Natural killer cell treated with Interleukin-12 subunit alpha and Interleukin-12 subunit beta and Interleukin-15 and Interleukin-18, amount 100 ng/mL, for 72 hours (primary cell): ENCODE data around the gene C1QTNF5. TPM values are rescaled to one million over a fixed set of nuclear protein-coding genes. Genes with fewer than 3 reads are reported as not detected.

Experiments
- ATAC-seq, 2 donors: fragments of 150-1000 bp; cut with Tn5 transposase in 1 of 2; sonication (Bioruptor Pico), chemical (Tn5 transposase) in 1 of 2; 2 replicates each; pipeline ENCODE4 v1.10.0; 2021
- DNase-seq: peaks from one replicate; pipeline ENCODE4 v3.0.0; 2022; ENCODE audit warnings: low spot score
- H3K27ac Mint-ChIP-seq, 2 donors: 1 replicate in 1 of 2; 2 replicates in 1 of 2; pipeline ENCODE4 v1.8.0; 2022; ENCODE audit warnings: mixed read lengths in 2 of 2, mild to moderate bottlenecking in 1 of 2, moderate library complexity in 1 of 2
- H3K27me3 Mint-ChIP-seq, 2 donors: 1 replicate in 1 of 2; 2 replicates in 1 of 2; pipeline ENCODE4 v1.8.0; 2022; ENCODE audit warnings: mixed read lengths in 2 of 2
- H3K36me3 Mint-ChIP-seq: one replicate; pipeline ENCODE4 v1.8.0; 2022; ENCODE audit warnings: mixed read lengths
- H3K4me1 Mint-ChIP-seq, 2 donors: 1 replicate in 1 of 2; 2 replicates in 1 of 2; pipeline ENCODE4 v1.8.0; 2022; ENCODE audit warnings: low read depth in 2 of 2, mixed read lengths in 2 of 2, mild to moderate bottlenecking in 1 of 2
- H3K4me3 Mint-ChIP-seq: one replicate; pipeline ENCODE4 v1.8.0; 2022; ENCODE audit warnings: mixed read lengths
- H3K9me3 Mint-ChIP-seq: 2 replicates; pipeline ENCODE4 v1.8.0; 2022; ENCODE audit warnings: mixed read lengths
- total RNA-seq, 2 donors: library from RNA; stranded (reverse); gene quantifications; one replicate each; pipeline ENCODE4 v1.2.3, GENCODE V29; 2022

Gene C1QTNF5
- total RNA-seq, 2 donors from 2014 or later, result not detected

DNA sequence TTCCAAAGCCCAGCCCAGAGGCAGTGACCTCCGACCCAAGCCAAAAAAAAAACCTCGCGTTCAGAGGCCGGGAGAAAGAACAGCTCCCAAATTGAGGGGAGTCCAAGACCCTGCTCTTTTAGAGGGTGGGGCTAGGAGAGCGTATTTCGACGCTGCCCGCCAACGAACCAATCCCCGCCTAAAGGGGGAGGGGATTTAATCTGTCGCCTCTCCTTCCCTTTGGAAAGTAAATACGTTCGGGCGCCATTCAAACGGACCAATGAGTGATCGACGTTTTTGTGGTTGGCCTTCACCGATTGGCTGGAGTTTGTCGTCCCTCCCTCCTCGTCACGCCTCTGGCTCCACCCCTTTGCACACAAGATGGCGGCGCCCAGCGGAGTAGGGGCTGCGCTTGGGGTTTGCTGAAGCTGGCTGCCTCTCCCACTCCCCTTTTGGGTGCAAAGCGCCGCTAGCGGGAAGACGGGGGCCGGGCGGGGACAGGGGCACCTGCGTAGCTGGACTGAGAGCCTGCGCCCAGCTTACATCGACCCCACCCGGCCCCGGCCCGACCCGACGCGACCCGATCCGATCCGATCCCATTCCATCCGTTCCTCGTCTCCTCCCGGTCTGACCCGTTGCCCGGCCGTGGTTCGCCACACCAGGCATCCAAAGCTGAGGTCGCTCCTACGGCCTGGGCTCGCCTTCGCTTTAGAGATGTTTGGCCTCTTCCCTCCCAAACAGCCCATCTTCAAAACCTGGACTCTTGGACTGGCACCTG lies 6.3 kb downstream of the C1QTNF5 start, which contains the start of gene RNF26:
Gene RNF26 (plus strand): TSS at position 354 of the 757 bp plus-strand sequence. CDS start 596 bp downstream, outside the sequence.
- peak; percentile 94 for DNase-seq
- H3K36me3 Mint-ChIP-seq, result peaks cover 6% of the 10 kb centered on the region
- peaks cover 25 to 30% of the 10 kb centered on the region in 2 donors for H3K4me1 Mint-ChIP-seq
- H3K27me3 Mint-ChIP-seq, result peaks cover 9 to 15% of the 10 kb centered on the region in 2 donors
- H3K27ac Mint-ChIP-seq, result peak within 1 kb of the TSS; percentile 90 to 97
- peak within 1 kb of the TSS; percentile 99 for H3K4me3 Mint-ChIP-seq
- no peaks in the 10 kb centered on the region for H3K9me3 Mint-ChIP-seq
- ATAC-seq, result peak; percentile 94 to 98

DNA sequence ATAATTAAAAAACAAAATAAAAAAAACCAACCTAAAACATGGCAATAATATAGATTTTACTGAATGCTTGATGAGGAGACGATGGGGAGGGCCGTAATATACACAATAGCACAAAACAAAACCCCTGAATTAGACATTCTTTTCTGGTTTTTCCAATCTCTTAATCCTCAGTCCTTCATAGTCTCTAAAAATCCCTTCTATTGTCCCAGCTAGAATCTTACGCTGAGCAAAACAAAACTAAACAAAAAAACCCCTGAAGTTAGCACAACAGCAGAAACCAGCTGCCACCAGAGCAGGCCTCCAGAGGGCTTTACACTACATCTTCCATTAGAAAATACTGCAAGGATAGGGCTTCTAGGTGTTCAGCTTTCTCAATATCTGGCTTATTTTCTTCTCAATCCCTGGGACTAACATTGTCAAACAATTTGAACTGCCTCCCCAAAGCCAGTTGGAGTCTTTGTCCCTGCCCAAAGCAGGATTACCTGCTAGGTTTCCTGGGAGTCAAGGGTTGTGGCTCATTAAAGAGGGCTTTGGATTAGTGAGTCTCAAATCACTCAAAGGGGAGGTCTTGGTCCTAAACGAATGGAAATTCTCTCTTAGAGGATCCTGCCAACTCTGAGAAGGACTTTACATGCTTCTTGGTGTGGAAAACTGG lies 8.4 kb downstream of the C1QTNF5 start:
- ATAC-seq (no peak), DNase-seq (no peak)
- H3K4me1 Mint-ChIP-seq, result peaks cover 20 to 30% of the 10 kb centered on the region in 2 donors
- H3K27me3 Mint-ChIP-seq, result peaks cover 9% of the 10 kb centered on the region in 2 donors
- H3K4me3 Mint-ChIP-seq, result peak overlapping the region; percentile 99
- H3K36me3 Mint-ChIP-seq, result peaks cover 6% of the 10 kb centered on the region
- peak overlapping the region; percentile 90 to 97 for H3K27ac Mint-ChIP-seq
- no peaks in the 10 kb centered on the region for H3K9me3 Mint-ChIP-seq

DNA sequence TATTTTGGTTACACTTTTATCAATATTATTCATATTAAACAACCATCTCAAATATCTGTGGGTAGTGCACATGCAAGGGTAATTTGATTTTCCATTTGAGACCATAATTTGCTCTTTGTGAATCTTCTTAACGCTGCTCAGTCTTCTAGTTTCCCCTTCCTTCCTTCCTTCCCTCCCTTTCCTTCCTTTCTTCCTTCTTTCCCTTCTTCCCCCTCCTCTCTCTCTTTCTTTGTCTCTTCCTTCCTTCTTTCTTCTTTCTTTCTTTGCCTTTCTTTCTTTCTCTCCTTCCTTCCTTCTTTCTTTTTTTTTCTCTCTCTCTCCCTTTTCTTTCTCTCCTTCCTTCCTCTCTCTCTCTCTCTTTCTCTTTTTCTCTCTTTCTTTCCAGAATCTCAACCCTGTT lies 10.4 kb downstream of the C1QTNF5 start:
- no peaks in the 10 kb centered on the region for H3K9me3 Mint-ChIP-seq
- DNase-seq (no peak), ATAC-seq (no peak)
- peaks cover 13 to 22% of the 10 kb centered on the region in 2 donors for H3K4me1 Mint-ChIP-seq
- no peak overlapping the region for H3K27ac Mint-ChIP-seq
- H3K36me3 Mint-ChIP-seq, result peaks cover 6% of the 10 kb centered on the region
- peaks cover 9% of the 10 kb centered on the region in 2 donors for H3K27me3 Mint-ChIP-seq
- no peak overlapping the region for H3K4me3 Mint-ChIP-seq

DNA sequence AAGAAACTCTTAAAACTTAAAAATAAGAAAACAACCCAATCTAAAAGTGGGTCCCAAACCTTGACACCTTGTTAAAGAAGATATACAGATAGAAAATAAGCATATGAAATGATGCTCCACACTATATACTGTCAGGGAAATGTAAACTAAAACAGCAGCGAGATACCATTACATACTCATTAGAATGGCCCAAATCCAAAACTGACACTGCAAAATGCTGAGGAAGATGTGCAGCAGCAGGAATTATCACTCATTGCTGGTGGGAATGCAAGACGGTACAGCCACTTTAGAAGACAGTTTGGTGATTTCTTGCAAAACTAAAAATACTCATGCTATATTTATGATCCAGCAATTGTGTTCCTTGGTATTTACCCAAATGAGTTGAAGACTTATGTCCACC lies 11.4 kb downstream of the C1QTNF5 start:
- H3K4me3 Mint-ChIP-seq, result no peak overlapping the region
- no peaks in the 10 kb centered on the region for H3K36me3 Mint-ChIP-seq
- H3K27ac Mint-ChIP-seq, result no peak overlapping the region
- DNase-seq (no peak), ATAC-seq (no peak)
- H3K9me3 Mint-ChIP-seq, result no peaks in the 10 kb centered on the region
- peaks cover 9% of the 10 kb centered on the region in 2 donors for H3K27me3 Mint-ChIP-seq
- H3K4me1 Mint-ChIP-seq, result peaks cover 7 to 14% of the 10 kb centered on the region in 2 donors

GRCh38 chr11:119324189-119324588 lies 16.5 kb downstream of the C1QTNF5 start:
- H3K4me3 Mint-ChIP-seq, result no peak overlapping the region
- H3K27me3 Mint-ChIP-seq, result peaks cover 6 to 9% of the 10 kb centered on the region in 2 donors
- DNase-seq (no peak), ATAC-seq (no peak)
- H3K36me3 Mint-ChIP-seq, result no peaks in the 10 kb centered on the region
- H3K4me1 Mint-ChIP-seq, result peaks cover 7 to 21% of the 10 kb centered on the region in 2 donors
- no peaks in the 10 kb centered on the region for H3K9me3 Mint-ChIP-seq
- no peak overlapping the region for H3K27ac Mint-ChIP-seq

GRCh38 chr11:119323532-119324033 lies 17.1 kb downstream of the C1QTNF5 start:
- peak overlapping the region in 1 of 2 donors; percentile 17 for H3K27ac Mint-ChIP-seq
- H3K4me3 Mint-ChIP-seq, result no peak overlapping the region
- ATAC-seq, result no peak
- DNase-seq, result peak; percentile 73
- peaks cover 11 to 27% of the 10 kb centered on the region in 2 donors for H3K4me1 Mint-ChIP-seq
- H3K9me3 Mint-ChIP-seq, result no peaks in the 10 kb centered on the region
- no peaks in the 10 kb centered on the region for H3K36me3 Mint-ChIP-seq
- H3K27me3 Mint-ChIP-seq, result peaks cover 9 to 15% of the 10 kb centered on the region in 2 donors

DNA sequence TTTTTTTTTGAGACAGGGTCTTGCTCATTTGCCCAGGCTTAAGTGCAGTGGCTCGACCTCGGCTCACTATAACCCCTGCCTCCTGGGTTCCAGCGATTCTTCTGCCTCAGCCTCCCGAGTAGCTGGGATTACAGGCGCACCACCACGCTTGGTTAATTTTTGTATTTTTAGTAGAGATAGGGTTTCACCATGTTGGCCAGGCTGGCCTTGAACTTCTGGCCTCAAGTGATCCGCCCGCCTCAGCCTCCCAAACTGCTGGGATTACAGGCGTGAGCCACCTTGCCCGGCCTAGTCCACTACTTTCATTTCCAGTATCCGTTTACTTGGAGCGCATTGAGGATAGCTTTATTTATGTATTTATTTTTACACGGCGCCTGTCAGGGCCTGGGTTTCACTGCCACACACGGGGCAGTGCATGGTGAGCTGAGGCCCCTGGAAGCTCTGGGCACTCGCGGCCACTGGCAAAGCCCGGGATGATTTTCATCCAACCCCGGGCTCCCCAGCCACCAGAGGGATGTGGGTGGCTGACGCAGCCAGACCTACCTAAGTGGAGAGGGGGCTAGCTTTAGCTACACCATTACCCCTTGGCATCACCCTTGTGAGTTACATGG lies 17.7 kb downstream of the C1QTNF5 start:
- H3K4me3 Mint-ChIP-seq, result no peak overlapping the region
- DNase-seq (no peak), ATAC-seq (no peak)
- H3K9me3 Mint-ChIP-seq, result no peaks in the 10 kb centered on the region
- H3K36me3 Mint-ChIP-seq, result no peaks in the 10 kb centered on the region
- H3K27ac Mint-ChIP-seq, result peak overlapping the region in 1 of 2 donors; percentile 17
- H3K27me3 Mint-ChIP-seq, result peaks cover 10 to 16% of the 10 kb centered on the region in 2 donors
- peaks cover 12 to 29% of the 10 kb centered on the region in 2 donors for H3K4me1 Mint-ChIP-seq

- ATAC-seq (no peak), DNase-seq (no peak)
- Mint-ChIP-seq H3K36me3 (no peaks in the 10 kb centered on the region), H3K9me3 (no peaks in the 10 kb centered on the region), H3K27ac (no peak overlapping the region), H3K27me3 (peaks cover 10 to 16% of the 10 kb centered on the region in 2 donors), H3K4me1 (peaks cover 12 to 29% of the 10 kb centered on the region in 2 donors), H3K4me3 (no peak overlapping the region)
Observed at GRCh38 chr11:119322360-119322739, 18.3 kb downstream of the C1QTNF5 start.

DNA sequence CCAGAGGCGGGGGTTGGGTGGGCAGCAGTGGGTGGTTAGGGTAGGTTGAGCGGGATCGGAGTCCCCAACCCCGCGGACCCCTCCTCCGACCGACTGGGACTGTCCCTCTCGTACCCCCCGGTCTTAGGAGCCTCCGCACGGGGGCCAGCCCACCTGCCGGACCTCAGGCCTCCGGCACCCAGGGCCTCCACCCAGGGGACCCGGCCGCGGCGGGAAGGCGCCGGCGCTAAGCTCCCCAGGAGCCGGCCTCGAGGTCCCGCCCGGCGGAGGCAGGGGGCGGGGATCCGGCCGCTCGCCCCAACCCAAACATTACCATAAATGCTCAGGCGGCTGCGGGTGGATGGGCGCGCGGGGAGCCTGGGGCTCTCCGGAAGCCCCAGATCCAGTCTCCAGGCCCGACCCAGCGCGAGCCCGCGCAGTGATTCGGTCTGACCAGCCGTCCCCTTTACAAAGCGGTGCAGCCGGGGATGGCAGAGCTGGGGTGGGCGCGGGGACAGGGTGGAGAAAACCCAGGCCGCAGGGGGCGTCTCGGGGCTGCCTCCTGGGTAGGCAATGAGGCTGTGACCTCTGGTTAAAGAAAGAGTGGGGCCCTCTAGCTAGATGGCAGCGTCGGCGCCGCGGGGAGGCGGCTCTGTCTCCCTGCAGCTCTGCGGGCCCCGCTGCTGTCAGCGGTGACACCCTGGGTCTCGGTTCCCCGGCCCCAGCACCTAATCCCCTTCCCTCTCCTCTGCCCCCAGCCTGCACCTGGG lies 19.7 kb downstream of the C1QTNF5 start:
- H3K27me3 Mint-ChIP-seq, result peaks cover 10 to 16% of the 10 kb centered on the region in 2 donors
- peak overlapping the region; percentile 74 for H3K4me3 Mint-ChIP-seq
- DNase-seq (peak; percentile 78), ATAC-seq (peak; percentile 83 to 84)
- H3K9me3 Mint-ChIP-seq, result no peaks in the 10 kb centered on the region
- peaks cover 12 to 29% of the 10 kb centered on the region in 2 donors for H3K4me1 Mint-ChIP-seq
- H3K27ac Mint-ChIP-seq, result peak overlapping the region in 1 of 2 donors; percentile 67
- no peaks in the 10 kb centered on the region for H3K36me3 Mint-ChIP-seq

- ATAC-seq (no peak), DNase-seq (no peak)
- Mint-ChIP-seq H3K4me3 (peak overlapping the region; percentile 80), H3K36me3 (no peaks in the 10 kb centered on the region), H3K27ac (peak overlapping the region in 1 of 2 donors; percentile 81), H3K27me3 (peaks cover 10 to 16% of the 10 kb centered on the region in 2 donors), H3K9me3 (no peaks in the 10 kb centered on the region), H3K4me1 (peaks cover 12 to 29% of the 10 kb centered on the region in 2 donors)
Observed at GRCh38 chr11:119320240-119320775, 20.4 kb downstream of the C1QTNF5 start.

GRCh38 chr11:119319700-119320239 lies 20.9 kb downstream of the C1QTNF5 start:
- Mint-ChIP-seq H3K27ac (peak overlapping the region in 1 of 2 donors; percentile 81), H3K36me3 (no peaks in the 10 kb centered on the region), H3K4me3 (peak overlapping the region; percentile 80), H3K9me3 (no peaks in the 10 kb centered on the region), H3K4me1 (peaks cover 12 to 29% of the 10 kb centered on the region in 2 donors), H3K27me3 (peaks cover 11 to 16% of the 10 kb centered on the region in 2 donors)
- ATAC-seq (no peak), DNase-seq (no peak)

GRCh38 chr11:119319136-119319699 lies 21.5 kb downstream of the C1QTNF5 start:
- Mint-ChIP-seq H3K36me3 (no peaks in the 10 kb centered on the region), H3K9me3 (no peaks in the 10 kb centered on the region), H3K27me3 (peaks cover 16% of the 10 kb centered on the region in 2 donors), H3K4me1 (peaks cover 12 to 29% of the 10 kb centered on the region in 2 donors), H3K27ac (peak overlapping the region; percentile 70 to 81), H3K4me3 (peak overlapping the region; percentile 87)
- ATAC-seq (no peak), DNase-seq (no peak)
